ENCODE results near the gene TMEM236. TPM values are rescaled to one million over a fixed set of nuclear protein-coding genes. Genes with fewer than 3 reads are reported as not detected.

Gene TMEM236
- total RNA-seq, 2 donors from 2014 or later, result 1.0 to 2.2 TPM

GRCh38 chr10:17808971-17809841 is 57.2 kb downstream of the TMEM236 start, which contains the start of gene MRC1:
Gene MRC1 (plus strand): TSS chr10:17809348. CDS start chr10:17809466, 118 bp downstream.
- peak; percentile 83 for DNase-seq (ENCODE audit: low spot score)
- intact Hi-C loops (cut with DNase I), result no loop called here

GRCh38 chr10:17811146-17811865 is 59.3 kb downstream of the TMEM236 start:
- intact Hi-C loops (cut with DNase I), result no loop called here
- no peak for DNase-seq (ENCODE audit: low spot score)

GRCh38 chr10:17814973-17815372 is 63.0 kb downstream of the TMEM236 start:
- intact Hi-C loops (cut with DNase I), result no loop called here
- DNase-seq (ENCODE audit: low spot score), result no peak

GRCh38 chr10:17816199-17816598 is 64.2 kb downstream of the TMEM236 start:
- intact Hi-C loops (cut with DNase I), result no loop called here
- DNase-seq (ENCODE audit: low spot score), result no peak

- intact Hi-C loops (cut with DNase I), result no loop called here
- no peak for DNase-seq (ENCODE audit: low spot score)
Measured at GRCh38 chr10:17817316-17817715, 65.3 kb downstream of the TMEM236 start.

GRCh38 chr10:17817790-17818189 is 65.8 kb downstream of the TMEM236 start:
- intact Hi-C loops (cut with DNase I), result no loop called here
- DNase-seq (ENCODE audit: low spot score), result no peak

- DNase-seq (ENCODE audit: low spot score), result no peak
- intact Hi-C loops (cut with DNase I), result no loop called here
Measured at GRCh38 chr10:17819836-17820235, 67.8 kb downstream of the TMEM236 start.

- DNase-seq (ENCODE audit: low spot score), result no peak
- intact Hi-C loops (cut with DNase I), result no loop called here
Measured at GRCh38 chr10:17820943-17821342, 68.9 kb downstream of the TMEM236 start.

GRCh38 chr10:17821893-17822292 is 69.9 kb downstream of the TMEM236 start:
- intact Hi-C loops (cut with DNase I), result no loop called here
- DNase-seq (ENCODE audit: low spot score), result no peak

GRCh38 chr10:17831341-17831740 is 79.3 kb downstream of the TMEM236 start:
- intact Hi-C loops (cut with DNase I), result no loop called here
- DNase-seq (ENCODE audit: low spot score), result no peak

- intact Hi-C loops (cut with DNase I), result no loop called here
Measured at GRCh38 chr10:17831896-17832295, 79.9 kb downstream of the TMEM236 start.

GRCh38 chr10:17833656-17834055 is 81.7 kb downstream of the TMEM236 start:
- intact Hi-C loops (cut with DNase I), result no loop called here

More at GRCh38 chr10:17831896-17832295, 79.9 kb downstream of the TMEM236 start:
- DNase-seq (ENCODE audit: low spot score), result no peak

GRCh38 chr10:17835688-17836087 is 83.7 kb downstream of the TMEM236 start:
- no peak for DNase-seq (ENCODE audit: low spot score)
- intact Hi-C loops (cut with DNase I), result no loop called here

More at GRCh38 chr10:17833656-17834055, 81.7 kb downstream of the TMEM236 start:
- DNase-seq (ENCODE audit: low spot score), result no peak

GRCh38 chr10:17836942-17837341 is 84.9 kb downstream of the TMEM236 start:
- intact Hi-C loops (cut with DNase I), result no loop called here
- no peak for DNase-seq (ENCODE audit: low spot score)

- DNase-seq (ENCODE audit: low spot score), result no peak
- intact Hi-C loops (cut with DNase I), result no loop called here
Measured at GRCh38 chr10:17838080-17838648, 86.2 kb downstream of the TMEM236 start.

- DNase-seq (ENCODE audit: low spot score), result no peak
- intact Hi-C loops (cut with DNase I), result loop anchor here in 1 of 2 donors (10.0 kb wide), 1 partner anchor 394 kb away; no protein-coding TSS in a partner anchor
Measured at GRCh38 chr10:17841050-17841449, 89.0 kb downstream of the TMEM236 start.

- DNase-seq (ENCODE audit: low spot score), result no peak
- intact Hi-C loops (cut with DNase I), result loop anchor here in 1 of 2 donors (10.0 kb wide), 1 partner anchor 392 kb away; no protein-coding TSS in a partner anchor
Measured at GRCh38 chr10:17842641-17843040, 90.6 kb downstream of the TMEM236 start.

GRCh38 chr10:17847585-17848296 is 95.7 kb downstream of the TMEM236 start:
- DNase-seq (ENCODE audit: low spot score), result no peak
- intact Hi-C loops (cut with DNase I), result loop anchor here (5.0 to 10.0 kb wide), 2 partner anchors 387 to 460 kb away; no protein-coding TSS in a partner anchor

GRCh38 chr10:17848646-17849045 is 96.6 kb downstream of the TMEM236 start:
- intact Hi-C loops (cut with DNase I), result loop anchor here (5.0 to 10.0 kb wide), 2 partner anchors 386 to 459 kb away; no protein-coding TSS in a partner anchor
- DNase-seq (ENCODE audit: low spot score), result no peak
